Endothelial cell of umbilical vein (primary cell): ENCODE data around the gene P2RX3. TPM values are rescaled to one million over a fixed set of nuclear protein-coding genes. Genes with fewer than 3 reads are reported as not detected.
A peak's percentile ranks its signal among the peaks of the same experiment; 100 is the strongest.

ENCODE experiments used
- BruUV-seq: library from RNA; stranded (reverse); fragments of 400-500 nt; replicated peaks from 2 replicates; lab custom pipeline; 2021; lab: Mats Ljungman, UMichigan
- CTCF ChIA-PET: fragments of 300-600, 350-600 bp; sonication (Branson Sonifier 250); formaldehyde crosslinking; loops from one replicate; lab custom pipeline; 2021; ENCODE audit warnings: antibody characterized with exemption, inconsistent platforms; lab: Charles Lee
- POLR2A ChIA-PET: fragments of 300-600, 350-600 bp; sonication (Branson Sonifier 250); formaldehyde crosslinking; loops from one replicate; lab custom pipeline; 2021; ENCODE audit warnings: antibody characterized with exemption, inconsistent platforms; lab: Charles Lee
- DNase-seq: peaks from one replicate; pipeline ENCODE4 v3.0.0-alpha.2; 2011; ENCODE audit warnings: low read depth, low spot score
- FAIRE-seq: peaks from 2 replicates; lab custom pipeline; 2011; peaks lifted over from hg19 to GRCh38; lab: Jason Lieb, UNC
- H2AFZ ChIP-seq: 2 replicates; pipeline ENCODE4 v1.6.0; 2012; ENCODE audit warnings: low read depth, low read length, control low read depth, inconsistent platforms
- H3K27ac ChIP-seq: 2 replicates; pipeline ENCODE4 v1.5.1; 2011; ENCODE audit warnings: low read depth, mild to moderate bottlenecking, control low read depth, low read length, moderate library complexity; ENCODE audit not compliant: insufficient read depth
- H3K27me3 ChIP-seq, 2 experiments: 2 replicates each; pipeline versions ENCODE4 v1.6.0 to v1.6.1; 2011; ENCODE audit warnings: low read length in 2 of 2, mixed read lengths in 1 of 2; ENCODE audit not compliant: control insufficient read depth in 2 of 2, insufficient read depth in 2 of 2
- H3K36me3 ChIP-seq, 2 experiments: 2 replicates in 1 of 2; 3 replicates in 1 of 2; pipeline ENCODE4 v1.5.1; 2011; ENCODE audit warnings: low read length in 2 of 2, mild to moderate bottlenecking in 1 of 2, moderate library complexity in 1 of 2; ENCODE audit not compliant: control insufficient read depth in 2 of 2, insufficient read depth in 2 of 2; ENCODE audit errors: extremely low read depth in 1 of 2
- H3K4me1 ChIP-seq: 3 replicates; pipeline ENCODE4 v1.5.1; 2011; ENCODE audit warnings: mild to moderate bottlenecking, low read length; ENCODE audit not compliant: control insufficient read depth, insufficient read depth; ENCODE audit errors: extremely low read depth
- H3K4me2 ChIP-seq: 2 replicates; pipeline ENCODE4 v1.6.1; 2011; ENCODE audit warnings: low read length, control low read depth, mixed read lengths; ENCODE audit not compliant: insufficient read depth
- H3K4me3 ChIP-seq, 3 experiments: fragments of 200-600 bp in 1 of 3; sonication (generic), shearing (Covaris generic) in 1 of 3; replicated peaks in 1 of 3; 2 replicates each; pipeline ENCODE4 v1.5.1; 2011 to 2016; ENCODE audit warnings: control low read depth in 3 of 3, low read length in 3 of 3, mild to moderate bottlenecking in 2 of 3, inconsistent platforms in 1 of 3, low read depth in 1 of 3, moderate library complexity in 1 of 3; ENCODE audit not compliant: insufficient read depth in 1 of 3
- H3K79me2 ChIP-seq: 2 replicates; pipeline ENCODE4 v1.6.0; 2012; ENCODE audit warnings: low read length, inconsistent platforms; ENCODE audit not compliant: control insufficient read depth, insufficient read depth
- H3K9ac ChIP-seq: replicated peaks from 2 replicates; pipeline ENCODE3; 2011; ENCODE audit warnings: low read length, control low read depth; ENCODE audit not compliant: insufficient read depth; ENCODE audit errors: extremely low read depth
- H3K9me1 ChIP-seq: replicated peaks from 3 replicates; pipeline ENCODE4 v1.6.0; 2011; ENCODE audit warnings: mild to moderate bottlenecking, low read length; ENCODE audit not compliant: control insufficient read depth, insufficient read depth; ENCODE audit errors: extremely low read depth
- H3K9me3 ChIP-seq: replicated peaks from 2 replicates; pipeline ENCODE4 v1.5.1; 2012; ENCODE audit warnings: low read length, inconsistent platforms; ENCODE audit not compliant: control insufficient read depth, insufficient read depth
- H4K20me1 ChIP-seq: replicated peaks from 2 replicates; pipeline ENCODE3; 2011; ENCODE audit warnings: mild to moderate bottlenecking, low read length; ENCODE audit not compliant: control insufficient read depth, insufficient read depth; ENCODE audit errors: extremely low read depth
- EZH2 ChIP-seq: IDR thresholded peaks from 2 replicates; pipeline ENCODE4 v1.6.1; 2012; ENCODE audit warnings: borderline replicate concordance, low read depth, mild to moderate bottlenecking, moderate library complexity, low read length, inconsistent platforms; ENCODE audit not compliant: severe bottlenecking
- FOS ChIP-seq: IDR thresholded peaks from 2 replicates; pipeline ENCODE4 v1.6.1; 2011; ENCODE audit warnings: mild to moderate bottlenecking, low read length, moderate library complexity, borderline replicate concordance; ENCODE audit not compliant: insufficient read depth
- GATA2 ChIP-seq: IDR thresholded peaks from 2 replicates; pipeline ENCODE4 v1.7.0; 2011; ENCODE audit warnings: low read depth, mild to moderate bottlenecking, moderate library complexity, mixed read lengths, low read length; ENCODE audit not compliant: insufficient read length, insufficient read depth
- JUN ChIP-seq: IDR thresholded peaks from 2 replicates; pipeline ENCODE4 v1.6.1; 2011; ENCODE audit warnings: borderline replicate concordance, low read depth; ENCODE audit not compliant: insufficient read length, insufficient read depth
- MYC ChIP-seq: IDR thresholded peaks from one replicate; pipeline ENCODE4 v1.6.1; 2011; ENCODE audit warnings: mild to moderate bottlenecking, low read depth, low read length
- POLR2A ChIP-seq: IDR thresholded peaks from 2 replicates; pipeline ENCODE4 v1.6.1; 2012; ENCODE audit warnings: low read depth, mild to moderate bottlenecking, control low read depth, low read length
- POLR2AphosphoS5 ChIP-seq: IDR thresholded peaks from 2 replicates; pipeline ENCODE4 v1.6.1; 2012; ENCODE audit warnings: low read depth, mild to moderate bottlenecking, control low read depth, low read length, moderate library complexity; ENCODE audit not compliant: insufficient read depth
- dilution Hi-C: fragments of 300-500 bp; cut with MboI; formaldehyde crosslinking; loops from one replicate; pipeline ENCODE4 v1.15.0; 2019; ENCODE audit warnings: low sequenced_read_pairs; ENCODE audit not compliant: extremely low pct_ligation_motif_present
- intact Hi-C: fragments of 100-400 bp; cut with micrococcal nuclease; formaldehyde crosslinking; loops from one replicate; pipeline ENCODE4 v1.10.0; 2022
- polyA plus RNA-seq, 4 experiments: library from polyadenylated mRNA; depleted of rRNA in 3 of 4; stranded (reverse) in 3 of 4; unstranded in 1 of 4; fragments of >200 nt; gene quantifications; 2 replicates each; pipeline versions ENCODE4 v1.2.1 to v1.2.3, GENCODE V29; 2011 to 2012; ENCODE audit warnings: missing spikeins in 1 of 4
- total RNA-seq: library from RNA; stranded (reverse); gene quantifications from 2 replicates; pipeline ENCODE4 v1.2.3, GENCODE V29; 2021
- TF ChIP-seq, protein P1 (sequence below): IDR thresholded peaks from 2 replicates; pipeline ENCODE4 v1.6.1; 2011; ENCODE audit not compliant: insufficient read depth, insufficient read length
- TF ChIP-seq, protein P2 (sequence below), 2 donors: IDR thresholded peaks; 1 replicate in 1 of 2; 2 replicates in 1 of 2; pipeline ENCODE4 v1.5.1; 2011; ENCODE audit warnings: low read length in 2 of 2, mild to moderate bottlenecking in 2 of 2, moderate library complexity in 2 of 2, control low read depth in 1 of 2, inconsistent platforms in 1 of 2, low read depth in 1 of 2; ENCODE audit not compliant: insufficient read depth in 1 of 2; ENCODE audit errors: extremely low read depth in 1 of 2

Gene P2RX3
- total and polyA plus RNA-seq, 2 donors (not counting 3 experiments of a cell fraction or from before 2014, with no cell fraction given) = not detected

DNA sequence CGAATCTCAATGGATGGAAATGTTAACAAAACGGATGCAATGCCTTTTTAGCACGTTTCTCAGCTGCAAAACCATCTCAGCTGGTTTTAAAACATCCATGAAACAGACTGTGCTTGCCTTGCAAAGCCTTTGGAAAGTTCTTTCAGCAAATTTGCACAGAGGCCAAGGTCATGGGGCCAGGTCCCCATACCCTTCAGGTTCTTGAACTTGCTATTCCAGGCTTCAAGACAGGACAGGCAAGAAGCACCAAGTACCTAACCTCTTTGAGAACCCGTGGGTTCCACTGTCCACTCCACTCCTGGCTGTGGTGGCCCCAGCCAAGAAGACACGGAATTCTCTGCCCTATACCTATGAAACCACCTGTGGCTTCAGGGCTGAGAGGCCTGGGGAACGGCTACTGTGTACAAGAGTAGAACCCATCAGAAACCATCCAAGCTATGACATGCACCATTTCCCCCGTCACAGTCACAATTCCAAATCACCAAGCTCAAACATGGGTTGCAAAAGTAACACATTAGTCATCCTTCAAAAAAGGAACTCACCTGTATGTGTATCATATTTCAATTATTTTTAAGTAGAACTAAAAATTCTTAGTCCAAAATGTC lies 30.4 kb upstream of the P2RX3 start:
- Histone ChIP-seq H3K9ac (no peak overlapping the region), H3K27ac (no peak overlapping the region), H3K9me3 (no peaks in the 10 kb centered on the region), H2AFZ (no peak overlapping the region), H3K4me3 (no peak overlapping the region), H3K4me2 (peak overlapping the region; percentile 9), H3K9me1 (no peaks in the 10 kb centered on the region), H3K79me2 (peaks cover 55% of the 10 kb centered on the region), H3K27me3 (no peaks in the 10 kb centered on the region), H3K4me1 (peaks cover 18% of the 10 kb centered on the region), H3K36me3 (peaks cover 7 to 19% of the 10 kb centered on the region in 2 experiments), H4K20me1 (no peaks in the 10 kb centered on the region)
- POLR2A ChIA-PET = no interaction called here
- no peak for TF ChIP-seq MYC
- TF ChIP-seq POLR2AphosphoS5 = no peak
- TF ChIP-seq, protein P1, sequence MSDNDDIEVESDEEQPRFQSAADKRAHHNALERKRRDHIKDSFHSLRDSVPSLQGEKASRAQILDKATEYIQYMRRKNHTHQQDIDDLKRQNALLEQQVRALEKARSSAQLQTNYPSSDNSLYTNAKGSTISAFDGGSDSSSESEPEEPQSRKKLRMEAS = no peak
- no peak for TF ChIP-seq EZH2
- TF ChIP-seq FOS = no peak
- no peak for TF ChIP-seq POLR2A
- TF ChIP-seq, protein P2, sequence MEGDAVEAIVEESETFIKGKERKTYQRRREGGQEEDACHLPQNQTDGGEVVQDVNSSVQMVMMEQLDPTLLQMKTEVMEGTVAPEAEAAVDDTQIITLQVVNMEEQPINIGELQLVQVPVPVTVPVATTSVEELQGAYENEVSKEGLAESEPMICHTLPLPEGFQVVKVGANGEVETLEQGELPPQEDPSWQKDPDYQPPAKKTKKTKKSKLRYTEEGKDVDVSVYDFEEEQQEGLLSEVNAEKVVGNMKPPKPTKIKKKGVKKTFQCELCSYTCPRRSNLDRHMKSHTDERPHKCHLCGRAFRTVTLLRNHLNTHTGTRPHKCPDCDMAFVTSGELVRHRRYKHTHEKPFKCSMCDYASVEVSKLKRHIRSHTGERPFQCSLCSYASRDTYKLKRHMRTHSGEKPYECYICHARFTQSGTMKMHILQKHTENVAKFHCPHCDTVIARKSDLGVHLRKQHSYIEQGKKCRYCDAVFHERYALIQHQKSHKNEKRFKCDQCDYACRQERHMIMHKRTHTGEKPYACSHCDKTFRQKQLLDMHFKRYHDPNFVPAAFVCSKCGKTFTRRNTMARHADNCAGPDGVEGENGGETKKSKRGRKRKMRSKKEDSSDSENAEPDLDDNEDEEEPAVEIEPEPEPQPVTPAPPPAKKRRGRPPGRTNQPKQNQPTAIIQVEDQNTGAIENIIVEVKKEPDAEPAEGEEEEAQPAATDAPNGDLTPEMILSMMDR (IDR thresholded peaks at IDR 0.05; ENCODE audit: extremely low read depth in 1 of 2, insufficient read depth in 1 of 2, low read depth in 1 of 2, low read length in 2 of 2) = no peak
- no peak for TF ChIP-seq GATA2
- TF ChIP-seq JUN = no peak
- DNase-seq (no peak), FAIRE-seq (peak; percentile 21)
- intact Hi-C loops = no loop called here
- BruUV-seq = no TSS peak
- dilution Hi-C loops = no loop called here
- CTCF ChIA-PET = interaction anchor here (0.7 to 1.2 kb wide), 4 partner anchors 10 to 23 kb away, joined by 3 to 4 read pairs (median 4); no protein-coding TSS in a partner anchor
